K562 (cell line): ENCODE results near the gene SEC23B. TPM values are rescaled to one million over a fixed set of nuclear protein-coding genes. Genes with fewer than 3 reads are reported as not detected.
A peak's percentile ranks its signal among the peaks of the same experiment; 100 is the strongest.
"Not testable (repeated sequence)": the region's sequence is repeated elsewhere in the genome, so short reads cannot be mapped to it uniquely, and the experiment has no call there.

ENCODE experiments used
- ATAC-seq: fragments of 200-7000 bp; cut with Tn5 transposase; 3 replicates; pipeline ENCODE4 v1.9.1; 2020; ENCODE audit warnings: moderate library complexity
- BruUV-seq: library from RNA; stranded (reverse); fragments of 400-500 nt; replicated peaks from 2 replicates; lab custom pipeline; 2021; lab: Mats Ljungman, UMichigan
- CTCF ChIA-PET: fragments of 300-600 bp; formaldehyde crosslinking; extraction: SDS; loops from one replicate; lab custom pipeline; 2021; ENCODE audit warnings: low intra/inter-chr PET ratio; lab: Yijun Ruan, JAX
- POLR2A ChIA-PET: fragments of 300-600, 350-650 bp; sonication (Branson Sonifier 250); formaldehyde crosslinking; extraction: SDS; loops from one replicate; lab custom pipeline; 2021; ENCODE audit warnings: antibody characterized with exemption, inconsistent platforms; lab: Yijun Ruan, JAX
- DNase-seq, 4 experiments: peaks; one replicate each; pipeline versions ENCODE4 v3.0.0 to v3.0.0-alpha.2; 2011 to 2018; ENCODE audit warnings: low spot score in 3 of 4, mixed read lengths in 3 of 4; ENCODE audit errors: extremely low read depth in 1 of 4
- FAIRE-seq: peaks from 2 replicates; lab custom pipeline; 2011; peaks lifted over from hg19 to GRCh38; lab: Jason Lieb, UNC
- H2AFZ ChIP-seq: 2 replicates; pipeline ENCODE4 v1.6.0; 2011; ENCODE audit warnings: low read depth, low read length, control low read depth, inconsistent platforms
- H3K27ac ChIP-seq: fragments of 200-600 bp; 3 replicates; pipeline ENCODE4 v1.8.0; 2011; ENCODE audit warnings: low read depth, mild to moderate bottlenecking, control low read depth, inconsistent platforms, low read length, moderate library complexity, mixed read lengths; ENCODE audit errors: extremely low read depth
- H3K27me3 ChIP-seq, 2 experiments: fragments of 300-600 bp in 1 of 2; 2 replicates in 1 of 2; 3 replicates in 1 of 2; pipeline versions ENCODE4 v1.6.0 to v1.8.0; 2011; ENCODE audit warnings: inconsistent platforms in 2 of 2, low read length in 2 of 2, mild to moderate bottlenecking in 1 of 2, mixed read lengths in 1 of 2, moderate library complexity in 1 of 2; ENCODE audit not compliant: control insufficient read depth in 2 of 2, insufficient read depth in 2 of 2
- H3K36me3 ChIP-seq: fragments of 300-600 bp; 3 replicates; pipeline ENCODE4 v1.8.0; 2011; ENCODE audit warnings: mild to moderate bottlenecking, low read length, inconsistent platforms; ENCODE audit not compliant: control insufficient read depth, insufficient read depth
- H3K4me1 ChIP-seq, 2 experiments: fragments of 200-600 bp in 1 of 2; replicated peaks in 1 of 2; 2 replicates in 1 of 2; 3 replicates in 1 of 2; pipeline versions ENCODE4 v1.5.1 to v1.8.0; 2011; ENCODE audit warnings: inconsistent platforms in 2 of 2, low read length in 2 of 2, mild to moderate bottlenecking in 1 of 2, mixed read lengths in 1 of 2, moderate library complexity in 1 of 2; ENCODE audit not compliant: control insufficient read depth in 2 of 2, insufficient read depth in 2 of 2
- H3K4me2 ChIP-seq: 2 replicates; pipeline ENCODE4 v1.6.1; 2011; ENCODE audit warnings: low read length, control low read depth, inconsistent platforms, mixed read lengths; ENCODE audit not compliant: insufficient read depth
- H3K4me3 ChIP-seq: fragments of 200-600 bp; sonication (generic), shearing (Covaris generic); 2 replicates; pipeline ENCODE4 v1.5.1; 2016; ENCODE audit warnings: control low read depth, inconsistent platforms
- H3K79me2 ChIP-seq: fragments of 200-600 bp; 3 replicates; pipeline ENCODE4 v1.8.0; 2011; ENCODE audit warnings: low read length, inconsistent platforms; ENCODE audit not compliant: control insufficient read depth, insufficient read depth
- H3K9ac ChIP-seq, 2 experiments: 2 replicates each; pipeline versions ENCODE4 v1.6.0 to v1.6.1; 2011; ENCODE audit warnings: low read depth in 2 of 2, low read length in 2 of 2, control low read depth in 1 of 2, inconsistent platforms in 1 of 2, mild to moderate bottlenecking in 1 of 2, mixed read lengths in 1 of 2; ENCODE audit not compliant: insufficient read depth in 1 of 2
- H3K9me1 ChIP-seq: one replicate; pipeline ENCODE4 v1.6.0; 2011; ENCODE audit warnings: inconsistent platforms, mild to moderate bottlenecking, low read length, moderate library complexity; ENCODE audit not compliant: control insufficient read depth, insufficient read depth
- H3K9me3 ChIP-seq: replicated peaks from 2 replicates; pipeline ENCODE4 v1.5.1; 2011; ENCODE audit warnings: low read depth, low read length, inconsistent platforms; ENCODE audit not compliant: control insufficient read depth, insufficient read depth
- H4K20me1 ChIP-seq: replicated peaks from 2 replicates; pipeline ENCODE4 v1.6.1; 2011; ENCODE audit warnings: low read length, inconsistent platforms, mixed read lengths; ENCODE audit not compliant: control insufficient read depth, insufficient read depth
- ARHGAP35 ChIP-seq: fragments of 450-650 bp; IDR thresholded peaks from 2 replicates; pipeline ENCODE4 v1.6.1; 2018; ENCODE audit not compliant: partially characterized antibody
- ATF1 ChIP-seq, 2 experiments: fragments of 450-650 bp in 1 of 2; IDR thresholded peaks; 2 replicates each; pipeline ENCODE4 v1.6.1; 2016; ENCODE audit warnings: missing compliant biosample characterization in 1 of 2, missing genetic modification characterization in 1 of 2
- CBX5 ChIP-seq: IDR thresholded peaks from 2 replicates; pipeline ENCODE4 v1.6.1; 2014; ENCODE audit warnings: low read depth, borderline replicate concordance
- COPS2 ChIP-seq: fragments of 450-650 bp; conservative IDR thresholded peaks from 2 replicates; pipeline ENCODE4 v1.6.1; 2016; ENCODE audit warnings: mild to moderate bottlenecking, moderate library complexity
- HDAC1 ChIP-seq, 2 experiments: fragments of 450-650 bp; IDR thresholded peaks; 2 replicates each; pipeline ENCODE4 v1.6.1; 2016 to 2017; ENCODE audit warnings: inconsistent platforms in 1 of 2, mild to moderate bottlenecking in 1 of 2, moderate library complexity in 1 of 2
- JUND ChIP-seq, 2 experiments: IDR thresholded peaks; 2 replicates in 1 of 2; 3 replicates in 1 of 2; pipeline ENCODE4 v1.6.1; 2011; ENCODE audit warnings: borderline replicate concordance in 2 of 2, low read depth in 2 of 2, low read length in 2 of 2, improper control_type of control experiment in 1 of 2, missing biosample characterization in 1 of 2, missing genetic modification characterization in 1 of 2, missing genetic modification reagents in 1 of 2
- L3MBTL2 ChIP-seq: fragments of 450-650 bp; IDR thresholded peaks from 2 replicates; pipeline ENCODE4 v1.6.1; 2016; ENCODE audit warnings: mild to moderate bottlenecking, moderate library complexity
- NFYB ChIP-seq: IDR thresholded peaks from 2 replicates; pipeline ENCODE4 v1.6.1; 2011; ENCODE audit warnings: mild to moderate bottlenecking, moderate library complexity; ENCODE audit not compliant: insufficient read length; ENCODE audit errors: extremely low read depth
- OTX1 ChIP-seq: fragments of 450-650 bp; formaldehyde crosslinking; IDR thresholded peaks from 2 replicates; pipeline ENCODE4 v1.4.0; 2022; ENCODE audit warnings: mild to moderate bottlenecking
- RAD51 ChIP-seq: fragments of 450-650 bp; IDR thresholded peaks from 2 replicates; pipeline ENCODE4 v1.7.1; 2016; ENCODE audit warnings: low read depth, mild to moderate bottlenecking, borderline replicate concordance
- SMARCA5 ChIP-seq: fragments of 450-650 bp; IDR thresholded peaks from 2 replicates; pipeline ENCODE4 v1.6.1; 2016
- SRSF7 ChIP-seq: fragments of 200-400 bp; formaldehyde crosslinking; optimal IDR thresholded peaks from 2 replicates; pipeline ENCODE3; 2017; ENCODE audit warnings: mild to moderate bottlenecking, low read depth, low read length
- ZBTB17 ChIP-seq: fragments of 450-650 bp; formaldehyde crosslinking; IDR thresholded peaks from 2 replicates; pipeline ENCODE4 v1.4.0; 2020; ENCODE audit warnings: mild to moderate bottlenecking
- ZNF143 ChIP-seq: sonication (generic); formaldehyde crosslinking; IDR thresholded peaks from 2 replicates; pipeline ENCODE4 v1.9.0; 2022; ENCODE audit warnings: mild to moderate bottlenecking, missing genetic modification reagents
- ZNF764 ChIP-seq: fragments of 250-450 bp; sonication (Bioruptor Pico); IDR thresholded peaks from 2 replicates; pipeline ENCODE4 v1.4.0; 2020; ENCODE audit warnings: low read depth, mild to moderate bottlenecking, moderate library complexity
- ZNF79 ChIP-seq: fragments of 250-450 bp; sonication (Bioruptor Pico); IDR thresholded peaks from 2 replicates; pipeline ENCODE4 v1.4.0; 2020; ENCODE audit warnings: low read depth, mild to moderate bottlenecking, moderate library complexity
- WGBS: fragments of 100-300 bp; shearing (Covaris generic); methylation state at CpG from one replicate; pipeline ENCODE4 v1.1.6; 2016; ENCODE audit warnings: low coverage, mixed read lengths; ENCODE audit not compliant: insufficient coverage; ENCODE audit errors: missing lambda C conversion rate; 5-methylcytosine and 5-hydroxymethylcytosine counted together
- in situ Hi-C: fragments of 300-500 bp; cut with MboI; formaldehyde crosslinking; loops from 4 replicates; pipeline ENCODE4 v1.15.0; 2018; ENCODE audit warnings: inconsistent platforms, mixed read lengths
- intact Hi-C: fragments of 100-400 bp; cut with micrococcal nuclease; formaldehyde crosslinking; loops from 2 replicates; pipeline ENCODE4 v1.14.2; 2022
- polyA plus RNA-seq, 8 experiments: library from polyadenylated mRNA; depleted of rRNA in 4 of 8; stranded (reverse) in 5 of 8; unstranded in 3 of 8; fragments of >200 nt; fragmentation: Nextera tagmentation in 2 of 8; fragmentation: Illumina TruSeq in 1 of 8; extraction: Ambion mirVana in 2 of 8; extraction: Trizol in 1 of 8; gene quantifications; 2 replicates each; pipeline versions ENCODE4 v1.2.1 to v1.2.3, GENCODE V29; 2011 to 2014; ENCODE audit warnings: inconsistent platforms in 1 of 8, missing spikeins in 1 of 8
- total RNA-seq, 7 experiments: library from RNA; depleted of rRNA in 6 of 7; stranded (reverse); fragments of >200 nt in 6 of 7; fragmentation: Illumina TruSeq in 2 of 7; extraction: Trizol in 2 of 7; gene quantifications; 2 replicates each; pipeline versions ENCODE4 v1.2.1 to v1.2.3, GENCODE V29; 2011 to 2021; ENCODE audit warnings: low replicate concordance in 1 of 7
- TF ChIP-seq, protein P1 (sequence below): fragments of 450-650 bp; IDR thresholded peaks from 2 replicates; pipeline ENCODE4 v1.6.1; 2016

SEC23B gene
- total and polyA plus RNA-seq, 9 of the 15 experiments (the other 6 are each of a cell fraction or from before 2014, with no cell fraction given) = 31.7 to 70.2 (median 38.5) TPM

DNA sequence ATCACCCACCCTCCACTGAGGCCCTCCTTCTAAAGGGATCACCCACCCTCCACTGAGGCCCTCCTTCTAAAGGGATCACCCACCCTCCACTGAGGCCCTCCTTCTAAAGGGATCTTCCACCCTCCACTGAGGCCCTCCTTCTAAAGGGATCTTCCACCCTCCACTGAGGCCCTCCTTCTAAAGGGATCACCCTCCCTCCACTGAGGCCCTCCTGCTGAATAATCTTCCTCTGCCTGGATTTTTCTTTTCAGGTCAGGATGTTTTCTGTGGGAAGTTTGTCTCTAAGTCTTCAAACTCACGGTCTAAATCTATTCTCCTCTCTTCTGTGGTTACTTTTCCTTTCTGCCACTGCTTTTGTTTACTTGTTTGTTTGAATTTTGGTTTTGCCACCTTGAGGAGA, 6.1 kb upstream of the SEC23B start:
- FAIRE-seq, H3K27me3 ChIP-seq, in situ Hi-C loops, DNase-seq, H3K79me2 ChIP-seq, H3K4me2 ChIP-seq, H3K9me3 ChIP-seq, H4K20me1 ChIP-seq, H3K36me3 ChIP-seq, CTCF ChIA-PET, H3K27ac ChIP-seq, H3K9ac ChIP-seq, H3K4me1 ChIP-seq, BruUV-seq, H3K9me1 ChIP-seq, POLR2A ChIA-PET, H3K4me3 ChIP-seq, intact Hi-C loops, ATAC-seq: not testable (repeated sequence)
- 10% methylated on average over 1 of the region's 1 CpG for WGBS
- H2AFZ ChIP-seq = peak overlapping the region; percentile 22

DNA sequence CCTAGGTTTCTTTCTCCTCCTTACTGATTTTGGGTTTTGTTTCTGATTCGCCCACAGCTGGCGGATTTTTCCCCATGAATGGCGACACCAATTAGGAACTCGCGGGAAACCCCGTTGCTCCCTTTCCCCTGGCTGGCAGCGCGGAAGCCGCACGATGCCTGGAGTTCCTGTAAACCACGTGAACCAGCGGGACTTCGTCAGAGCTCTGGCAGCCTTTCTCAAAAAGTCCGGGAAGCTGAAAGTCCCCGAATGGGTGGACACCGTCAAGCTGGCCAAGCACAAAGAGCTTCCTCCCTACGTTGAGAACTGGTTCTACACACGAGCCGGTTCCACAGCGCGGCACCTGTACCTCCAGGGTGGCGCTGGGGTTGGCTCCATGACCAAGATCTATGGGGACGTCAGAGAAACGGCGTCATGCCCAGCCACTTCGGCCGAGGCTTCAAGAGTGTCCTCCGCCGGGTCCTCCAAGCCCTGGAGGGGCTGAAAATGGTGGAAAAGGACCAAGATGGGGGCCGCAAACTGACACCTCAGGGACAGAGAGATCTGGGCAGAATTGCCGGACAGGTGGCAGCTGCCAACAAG, 3.2 kb upstream of the SEC23B start:
- H3K9ac ChIP-seq = no peak overlapping the region
- ChIA-PET POLR2A (no interaction called here), CTCF (no interaction called here)
- in situ Hi-C loops = no loop called here
- H3K79me2 ChIP-seq = peaks cover 17% of the 10 kb centered on the region
- H3K27ac ChIP-seq = no peak overlapping the region
- H3K4me1 ChIP-seq = peaks cover 0 to 6% of the 10 kb centered on the region in 2 experiments; a peak in 2 of 5 replicates
- H2AFZ ChIP-seq = no peak overlapping the region
- FAIRE-seq (no peak), ATAC-seq (no peak), DNase-seq (no peak)
- H3K4me2 ChIP-seq = no peak overlapping the region
- no peaks in the 10 kb centered on the region for H3K9me1 ChIP-seq
- no peaks in the 10 kb centered on the region for H3K27me3 ChIP-seq
- no peaks in the 10 kb centered on the region for H3K9me3 ChIP-seq
- WGBS = 83% methylated on average over 26 of the region's 31 CpGs
- no peak overlapping the region for H3K4me3 ChIP-seq
- H3K36me3 ChIP-seq = no peaks in the 10 kb centered on the region; the same call in 2 of the 3 replicates
- intact Hi-C loops = no loop called here
- BruUV-seq = no TSS peak
- no peaks in the 10 kb centered on the region for H4K20me1 ChIP-seq
- TF ChIP-seq OTX1 (CRISPR knock-in tag) (no peak), ZNF764 (CRISPR knock-in tag) (no peak), HDAC1 (IDR thresholded peaks at IDR 0.05) (no peak), ZNF143 (CRISPR knock-in tag) (no peak), COPS2 (no peak), ATF1 (CRISPR knock-in tag; IDR thresholded peaks at IDR 0.05) (no peak), ATF1 (tag; IDR thresholded peaks at IDR 0.05) (no peak), L3MBTL2 (no peak), CBX5 (no peak), RAD51 (no peak), JUND (IDR thresholded peaks at IDR 0.05; ENCODE audit: borderline replicate concordance, low read depth, low read length) (no peak), JUND (tag; IDR thresholded peaks at IDR 0.05; ENCODE audit: borderline replicate concordance, low read depth, low read length) (no peak), NFYB (no peak), SMARCA5 (no peak), ZNF79 (CRISPR knock-in tag) (no peak), ZBTB17 (CRISPR knock-in tag) (no peak), ARHGAP35 (no peak), SRSF7 (no peak)
- TF ChIP-seq, protein P1, sequence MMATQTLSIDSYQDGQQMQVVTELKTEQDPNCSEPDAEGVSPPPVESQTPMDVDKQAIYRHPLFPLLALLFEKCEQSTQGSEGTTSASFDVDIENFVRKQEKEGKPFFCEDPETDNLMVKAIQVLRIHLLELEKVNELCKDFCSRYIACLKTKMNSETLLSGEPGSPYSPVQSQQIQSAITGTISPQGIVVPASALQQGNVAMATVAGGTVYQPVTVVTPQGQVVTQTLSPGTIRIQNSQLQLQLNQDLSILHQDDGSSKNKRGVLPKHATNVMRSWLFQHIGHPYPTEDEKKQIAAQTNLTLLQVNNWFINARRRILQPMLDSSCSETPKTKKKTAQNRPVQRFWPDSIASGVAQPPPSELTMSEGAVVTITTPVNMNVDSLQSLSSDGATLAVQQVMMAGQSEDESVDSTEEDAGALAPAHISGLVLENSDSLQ = no peak
